Fibroblast of lung (primary cell): ENCODE measurements around the gene LCE5A.

Source experiments
- CTCF ChIP-seq, 2 donors: IDR thresholded peaks in 1 of 2; conservative IDR thresholded peaks in 1 of 2; 1 replicate in 1 of 2; 2 replicates in 1 of 2; pipeline ENCODE4 v1.5.1; 2011 to 2012; ENCODE audit warnings: low read length in 2 of 2, control low read depth in 1 of 2, inconsistent platforms in 1 of 2, low read depth in 1 of 2, mild to moderate bottlenecking in 1 of 2
- EZH2 ChIP-seq: IDR thresholded peaks from 2 replicates; pipeline ENCODE4 v1.5.1; 2012; ENCODE audit warnings: low read length, control low read depth, mild to moderate bottlenecking; ENCODE audit errors: missing control alignments

- no peak for TF ChIP-seq CTCF (conservative IDR thresholded peaks at IDR 0.05 in 1 of 2, IDR thresholded peaks at IDR 0.05 in 1 of 2; ENCODE audit: low read depth in 1 of 2, low read length in 2 of 2)
- TF ChIP-seq EZH2 = no peak
Observed at GRCh38 chr1:152506899-152507498, 3.6 kb upstream of the LCE5A start.
